PFSK-1 (cell line): ENCODE measurements around the gene LRCH1.

Experiments
- POLR2AphosphoS5 ChIP-seq: IDR thresholded peaks from 2 replicates; pipeline ENCODE4 v1.6.1; 2012; ENCODE audit warnings: low read depth, mild to moderate bottlenecking, control low read depth, low read length, moderate library complexity
- TAF1 ChIP-seq: IDR thresholded peaks from 2 replicates; pipeline ENCODE4 v1.6.1; 2012; ENCODE audit warnings: low read length, control low read depth, borderline replicate concordance; ENCODE audit not compliant: insufficient read depth
- TF ChIP-seq, protein P1 (sequence below), 2 experiments: IDR thresholded peaks; 2 replicates each; pipeline versions ENCODE4 v1.6.1 to v1.8.0; 2011 to 2012; ENCODE audit warnings: low read depth in 2 of 2, low read length in 2 of 2, control low read depth in 1 of 2, inconsistent platforms in 1 of 2, mild to moderate bottlenecking in 1 of 2, moderate library complexity in 1 of 2; ENCODE audit not compliant: insufficient read depth in 1 of 2

- TF ChIP-seq TAF1 (no peak), POLR2AphosphoS5 (no peak)
- TF ChIP-seq, protein P1, sequence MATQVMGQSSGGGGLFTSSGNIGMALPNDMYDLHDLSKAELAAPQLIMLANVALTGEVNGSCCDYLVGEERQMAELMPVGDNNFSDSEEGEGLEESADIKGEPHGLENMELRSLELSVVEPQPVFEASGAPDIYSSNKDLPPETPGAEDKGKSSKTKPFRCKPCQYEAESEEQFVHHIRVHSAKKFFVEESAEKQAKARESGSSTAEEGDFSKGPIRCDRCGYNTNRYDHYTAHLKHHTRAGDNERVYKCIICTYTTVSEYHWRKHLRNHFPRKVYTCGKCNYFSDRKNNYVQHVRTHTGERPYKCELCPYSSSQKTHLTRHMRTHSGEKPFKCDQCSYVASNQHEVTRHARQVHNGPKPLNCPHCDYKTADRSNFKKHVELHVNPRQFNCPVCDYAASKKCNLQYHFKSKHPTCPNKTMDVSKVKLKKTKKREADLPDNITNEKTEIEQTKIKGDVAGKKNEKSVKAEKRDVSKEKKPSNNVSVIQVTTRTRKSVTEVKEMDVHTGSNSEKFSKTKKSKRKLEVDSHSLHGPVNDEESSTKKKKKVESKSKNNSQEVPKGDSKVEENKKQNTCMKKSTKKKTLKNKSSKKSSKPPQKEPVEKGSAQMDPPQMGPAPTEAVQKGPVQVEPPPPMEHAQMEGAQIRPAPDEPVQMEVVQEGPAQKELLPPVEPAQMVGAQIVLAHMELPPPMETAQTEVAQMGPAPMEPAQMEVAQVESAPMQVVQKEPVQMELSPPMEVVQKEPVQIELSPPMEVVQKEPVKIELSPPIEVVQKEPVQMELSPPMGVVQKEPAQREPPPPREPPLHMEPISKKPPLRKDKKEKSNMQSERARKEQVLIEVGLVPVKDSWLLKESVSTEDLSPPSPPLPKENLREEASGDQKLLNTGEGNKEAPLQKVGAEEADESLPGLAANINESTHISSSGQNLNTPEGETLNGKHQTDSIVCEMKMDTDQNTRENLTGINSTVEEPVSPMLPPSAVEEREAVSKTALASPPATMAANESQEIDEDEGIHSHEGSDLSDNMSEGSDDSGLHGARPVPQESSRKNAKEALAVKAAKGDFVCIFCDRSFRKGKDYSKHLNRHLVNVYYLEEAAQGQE (IDR thresholded peaks at IDR 0.05; ENCODE audit: insufficient read depth in 1 of 2, low read depth in 2 of 2, low read length in 2 of 2), result no peak
These were observed 204.0 kb downstream of the LRCH1 start for GRCh38 chr13:46756977-46757376.
